HT-29 (cell line): ENCODE measurements around the gene SCARB1. TPM values are rescaled to one million over a fixed set of nuclear protein-coding genes. Genes with fewer than 3 reads are reported as not detected.

Source experiments
- DNase-seq: peaks from one replicate; pipeline ENCODE4 v3.0.0-alpha.2; 2015; ENCODE audit warnings: low spot score
- total RNA-seq: library from RNA; depleted of rRNA; stranded (reverse); fragments of >200 nt; shearing (Covaris generic); gene quantifications from 2 replicates; pipeline ENCODE4 v1.2.3, GENCODE V29; 2014

SCARB1 gene
- total RNA-seq, 1 experiment from 2014 or later: 83.9 TPM

DNA sequence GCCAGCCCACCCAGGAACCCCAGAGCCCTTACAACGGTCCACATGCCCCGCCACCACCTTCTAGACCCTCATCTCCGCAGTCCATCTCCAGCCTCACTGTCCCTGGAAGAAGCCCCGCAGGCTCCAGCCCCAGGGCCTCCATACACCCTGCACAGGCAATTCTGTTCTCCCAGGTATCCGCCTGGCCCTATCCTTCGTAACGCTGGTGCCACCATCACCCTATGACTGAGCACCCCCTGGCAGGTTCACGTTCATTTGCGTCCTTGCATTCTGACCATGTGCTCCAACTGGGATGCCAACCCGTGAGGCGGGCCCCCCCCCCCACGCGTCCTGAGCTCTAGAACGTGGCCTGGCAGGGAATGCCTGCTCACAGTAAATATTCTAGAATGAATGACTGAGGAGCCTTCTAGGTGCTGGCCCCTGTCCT, 675 bp upstream of the SCARB1 start:
- no peak for DNase-seq

DNA sequence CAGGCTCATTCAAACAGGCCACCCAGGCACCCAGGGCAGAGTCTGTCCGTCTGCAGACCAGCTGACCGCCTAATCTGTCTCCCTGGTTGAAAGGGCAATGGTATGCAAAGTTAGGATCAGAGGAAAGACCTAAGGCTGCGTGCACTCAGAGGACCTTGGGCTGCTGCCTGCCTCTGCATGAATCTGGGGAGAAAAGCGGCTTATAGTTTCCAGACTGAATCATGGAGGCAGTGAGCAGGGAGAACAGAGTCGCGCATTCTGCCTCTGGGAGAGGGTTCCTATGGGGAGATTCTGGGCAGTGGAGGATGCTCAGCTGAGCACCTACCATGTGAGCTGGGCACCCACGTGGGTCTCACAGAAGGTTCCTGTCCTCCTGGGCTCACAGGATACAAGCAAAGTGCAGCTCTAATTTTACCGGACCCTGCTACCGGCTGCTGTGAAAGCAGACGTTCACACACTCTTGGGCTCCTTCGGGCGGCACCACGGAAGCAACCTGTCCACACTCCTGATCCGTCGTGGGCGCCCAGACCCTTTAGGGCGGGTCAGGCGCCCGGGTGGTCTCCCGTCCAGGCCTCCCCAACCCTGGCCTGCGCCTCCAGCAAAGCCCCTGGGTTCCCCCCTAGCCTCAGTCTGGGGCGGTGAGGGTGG, 772 bp downstream of the SCARB1 start:
- peak; percentile 45 for DNase-seq

DNA sequence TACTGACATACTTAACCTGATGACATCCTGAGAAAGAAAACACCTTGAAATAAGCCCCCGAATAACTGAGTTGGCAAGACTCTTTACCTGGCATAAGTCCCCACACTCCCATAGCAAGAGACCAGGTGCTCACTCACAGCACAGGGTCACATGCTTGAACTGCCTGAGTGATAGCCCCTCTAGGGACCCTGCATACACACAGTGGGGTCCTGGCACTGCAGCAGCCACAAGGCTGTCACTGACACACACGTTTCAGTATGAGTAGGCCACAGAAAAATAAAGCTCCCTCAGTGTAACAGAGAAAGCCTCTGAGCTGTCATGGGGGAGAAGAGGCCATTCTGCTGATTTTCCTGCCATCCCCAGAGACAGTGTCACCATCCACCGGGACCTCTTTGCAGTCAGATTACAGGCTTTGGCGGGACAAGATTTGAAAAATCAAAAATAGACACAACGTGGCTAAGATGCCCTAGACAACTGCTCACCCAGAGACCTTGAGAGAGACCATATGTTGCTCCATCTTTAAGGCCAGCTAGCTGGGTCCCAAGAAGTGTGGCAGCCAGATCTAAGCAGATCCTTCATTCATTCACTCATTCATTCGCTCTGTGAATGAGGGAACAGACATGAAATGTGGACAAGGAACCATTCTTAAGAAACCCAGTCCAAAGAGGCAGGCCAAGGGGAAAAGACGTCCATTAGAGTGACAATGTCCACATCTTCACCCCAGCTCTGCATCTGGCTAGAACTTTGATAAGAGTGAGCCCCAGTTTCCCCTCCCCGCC, 1.6 kb downstream of the SCARB1 start:
- DNase-seq: no peak

DNA sequence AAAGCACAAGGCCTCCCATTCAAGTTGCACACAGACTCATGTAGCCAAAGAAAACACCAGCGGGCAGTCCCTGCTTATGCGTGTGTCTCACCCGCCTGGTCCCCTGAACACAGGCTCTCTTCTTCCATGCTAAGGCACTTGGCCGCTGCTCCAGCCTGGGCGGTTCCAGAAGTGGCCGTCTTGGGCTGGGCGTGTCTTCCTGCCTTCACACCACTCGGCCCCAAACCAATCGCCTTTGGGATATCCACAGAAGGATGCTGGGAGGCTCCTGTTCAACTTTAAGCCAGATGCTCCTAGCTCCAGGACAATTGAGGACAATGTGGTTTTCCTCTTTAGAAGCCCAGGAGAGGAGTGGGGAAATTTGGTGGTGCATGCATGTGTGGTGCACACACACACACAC, 2.2 kb downstream of the SCARB1 start:
- DNase-seq: peak; percentile 44

GRCh38 chr12:124857921-124858461, 5.7 kb downstream of the SCARB1 start:
- DNase-seq: no peak

DNA sequence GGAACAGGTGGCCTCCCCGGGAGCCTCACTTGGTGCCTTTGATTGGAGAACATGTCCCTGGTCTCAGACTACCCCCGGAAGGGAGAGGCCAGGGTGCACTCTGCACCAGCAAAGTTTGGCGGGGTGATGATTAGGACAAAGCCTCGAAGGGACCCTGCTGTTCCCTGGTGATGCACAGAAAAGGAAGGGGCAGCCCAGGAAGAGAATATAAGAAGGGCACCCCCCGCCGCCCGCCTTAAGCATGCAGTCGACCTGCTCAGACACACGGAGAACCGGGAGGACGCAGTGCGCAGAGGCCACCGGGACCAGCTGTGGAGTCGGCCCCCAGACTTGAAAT, 6.9 kb downstream of the SCARB1 start:
- DNase-seq: no peak

DNA sequence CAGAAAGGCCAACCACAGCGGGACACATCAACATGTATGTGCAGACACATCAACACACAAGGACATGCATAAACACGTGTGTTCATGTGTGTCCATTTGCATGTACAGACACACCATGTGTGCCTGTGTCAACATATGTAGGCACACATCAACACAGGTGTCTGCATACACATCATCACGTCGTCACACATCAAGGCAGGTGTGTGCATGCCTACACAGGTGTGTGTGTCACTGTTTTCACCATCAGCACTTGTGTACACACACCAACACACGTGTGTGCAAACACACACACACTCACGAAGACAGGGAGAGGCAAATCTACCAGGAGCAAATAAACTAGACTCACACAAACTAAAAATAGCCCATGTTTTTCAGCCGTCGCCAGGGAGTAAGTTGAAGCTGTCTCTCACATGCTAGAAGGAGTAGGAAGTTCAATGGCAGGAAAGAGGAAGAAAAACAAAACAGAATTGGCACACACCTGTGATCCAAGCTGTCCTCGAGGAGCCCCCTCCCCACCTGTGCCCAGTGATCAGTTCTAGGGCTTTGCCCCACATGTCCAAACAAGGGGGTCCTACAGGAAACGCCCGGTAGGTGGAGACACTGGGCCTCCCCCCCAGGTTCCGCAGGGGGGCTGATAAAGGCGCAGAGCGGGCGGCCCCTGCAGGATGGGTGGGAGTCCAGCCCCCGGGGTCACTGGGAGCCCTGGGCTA, 7.4 kb downstream of the SCARB1 start:
- no peak for DNase-seq

DNA sequence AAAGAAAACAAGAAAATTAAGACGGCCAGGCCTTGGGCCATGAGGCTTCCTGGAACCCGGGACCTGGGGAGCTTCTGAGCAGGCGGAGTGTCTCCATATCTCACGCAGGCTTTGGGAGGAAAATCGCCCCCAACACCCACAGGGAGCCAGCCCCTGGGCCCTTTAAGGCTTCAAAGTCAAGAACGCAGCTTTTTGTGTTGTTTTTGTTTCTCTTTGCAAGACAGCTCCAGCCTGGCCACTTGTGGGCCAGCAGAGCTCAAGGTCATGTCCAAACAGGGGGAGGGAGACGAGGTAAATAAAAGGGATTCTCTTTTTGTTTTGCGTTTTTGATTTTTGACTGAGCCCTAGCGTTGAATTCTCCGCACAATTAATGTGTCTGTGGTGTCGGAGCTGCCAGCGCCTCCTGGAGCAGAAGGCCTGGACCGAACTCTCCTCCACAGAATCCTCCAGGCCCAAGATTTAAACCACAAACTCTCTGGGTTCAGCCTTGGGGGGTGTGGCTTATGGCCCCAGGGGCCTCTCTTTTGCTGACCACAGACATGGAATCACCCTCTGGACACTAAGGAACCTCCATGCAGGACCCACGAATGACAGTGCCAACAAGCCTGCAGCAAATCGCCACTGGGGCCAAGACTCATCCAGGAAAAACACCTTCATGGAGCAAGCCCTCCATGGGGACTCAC, 8.2 kb downstream of the SCARB1 start:
- no peak for DNase-seq

- DNase-seq: no peak
Measured at GRCh38 chr12:124854637-124855184, 9.0 kb downstream of the SCARB1 start.

GRCh38 chr12:124853781-124854636, 9.7 kb downstream of the SCARB1 start:
- no peak for DNase-seq

DNA sequence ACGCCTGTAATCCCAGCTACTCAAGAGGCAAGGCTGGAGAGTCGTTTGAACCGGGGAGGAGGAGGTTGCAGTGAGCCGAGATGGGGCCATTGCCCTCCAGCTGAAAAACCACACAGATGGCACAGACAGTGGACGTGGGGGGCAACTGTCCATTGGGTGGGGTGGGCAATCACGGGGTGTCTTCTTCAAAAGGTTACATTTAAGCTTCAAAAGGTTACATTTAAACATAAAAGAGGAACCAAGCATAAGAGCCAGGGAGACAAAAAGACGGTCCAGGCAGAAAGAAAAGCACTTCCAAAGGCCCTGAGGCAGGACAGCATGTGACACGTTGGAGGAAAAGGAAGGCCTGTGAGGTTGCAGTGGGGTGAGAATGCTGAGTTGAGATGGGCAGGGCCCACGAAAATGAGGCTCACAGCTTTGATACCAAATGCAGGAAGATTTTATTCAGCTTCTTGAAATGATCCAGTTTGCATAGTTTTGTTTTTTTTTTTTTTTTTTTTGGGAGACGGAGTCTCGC, 10.7 kb downstream of the SCARB1 start:
- no peak for DNase-seq

DNA sequence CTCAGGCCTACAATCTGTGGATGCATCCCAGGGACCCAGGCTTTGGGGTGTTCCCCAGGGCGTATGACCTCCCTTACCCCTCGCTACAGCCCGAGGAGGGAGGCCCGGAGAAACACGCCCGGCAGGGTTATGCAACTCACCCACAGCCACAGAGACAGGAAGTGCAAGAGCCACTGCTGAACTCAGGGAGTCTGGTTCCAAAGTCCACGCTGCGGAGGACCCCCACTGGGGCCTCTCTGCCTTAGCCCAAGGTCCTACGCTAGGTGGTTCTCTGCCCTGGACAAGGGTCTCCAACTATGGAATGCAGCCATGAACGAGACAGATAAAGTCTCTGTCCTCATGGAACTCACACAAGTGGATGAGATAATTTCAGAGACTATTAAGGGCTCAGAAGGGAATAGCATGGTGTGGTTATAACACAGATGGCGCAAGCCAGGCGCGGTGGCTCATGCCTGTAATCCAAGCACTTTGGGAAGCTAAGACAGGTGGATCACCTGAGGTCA, 11.3 kb downstream of the SCARB1 start:
- DNase-seq: no peak

GRCh38 chr12:124851342-124851741, 12.3 kb downstream of the SCARB1 start:
- no peak for DNase-seq

DNA sequence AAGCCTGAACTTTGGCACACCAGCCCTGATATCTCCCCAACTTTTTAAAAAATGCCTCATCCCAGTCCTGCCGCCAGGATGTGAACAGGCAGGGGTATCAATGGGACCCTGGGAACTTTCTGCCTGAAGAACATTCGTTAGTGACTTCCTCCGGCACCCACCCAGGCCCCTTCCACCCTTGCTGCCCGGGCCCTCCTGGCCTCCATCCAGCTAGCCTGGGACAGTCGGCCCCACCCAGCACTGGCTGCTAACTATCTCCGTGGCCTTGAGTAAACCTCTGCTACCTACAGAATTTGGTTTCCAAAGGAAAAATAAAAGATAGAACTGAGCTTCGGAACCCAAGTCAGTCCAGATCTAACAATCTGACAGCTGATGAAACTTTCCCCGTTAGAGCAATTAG, 14.3 kb downstream of the SCARB1 start:
- no peak for DNase-seq

- no peak for DNase-seq
Measured at GRCh38 chr12:124848621-124849380, 14.9 kb downstream of the SCARB1 start.

DNA sequence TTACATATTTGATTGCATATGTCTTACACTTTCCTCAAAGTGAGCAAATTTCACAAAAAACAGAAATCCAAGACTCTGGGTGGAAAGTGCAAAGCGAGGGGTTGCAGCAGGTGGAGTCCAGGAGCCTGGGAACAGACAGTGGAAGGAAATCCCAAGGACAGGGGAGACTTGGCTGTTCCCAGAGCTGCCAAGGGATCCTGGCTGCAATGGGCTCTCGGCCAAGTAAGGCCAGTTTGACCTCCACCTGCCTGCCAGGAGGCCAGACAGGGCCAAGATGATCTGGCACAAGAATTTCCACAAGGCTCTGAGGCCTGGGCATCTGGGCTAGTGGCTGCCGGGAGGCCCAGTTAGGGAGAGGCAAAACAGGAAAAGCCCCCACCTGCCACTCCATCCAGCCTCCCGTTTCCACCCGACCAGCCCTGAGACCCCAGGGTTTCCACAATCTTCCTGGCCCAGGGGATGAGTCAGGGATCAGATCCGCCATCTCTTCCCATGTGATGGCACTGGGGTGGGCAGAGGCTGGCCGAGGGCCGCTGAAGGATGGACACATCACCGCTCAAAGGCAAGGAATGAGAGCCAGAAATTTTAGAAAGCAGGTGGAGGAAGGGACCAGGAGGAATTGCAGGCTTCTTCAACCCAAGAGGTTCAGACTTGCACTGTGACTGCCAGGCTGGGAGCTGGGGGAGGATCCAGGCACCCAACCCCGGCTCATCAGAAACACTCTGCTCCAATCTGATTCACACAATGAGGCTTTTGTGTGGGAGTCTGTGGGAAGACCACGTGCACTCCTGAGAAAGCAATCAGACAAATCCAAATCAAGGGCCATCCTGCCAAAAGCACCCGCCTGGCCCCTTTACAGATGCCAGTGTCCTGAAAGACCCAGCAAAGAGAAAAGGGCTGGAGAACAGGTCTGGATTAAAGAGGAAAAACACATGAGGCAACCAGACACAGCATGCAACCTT, 16.3 kb downstream of the SCARB1 start:
- no peak for DNase-seq

DNA sequence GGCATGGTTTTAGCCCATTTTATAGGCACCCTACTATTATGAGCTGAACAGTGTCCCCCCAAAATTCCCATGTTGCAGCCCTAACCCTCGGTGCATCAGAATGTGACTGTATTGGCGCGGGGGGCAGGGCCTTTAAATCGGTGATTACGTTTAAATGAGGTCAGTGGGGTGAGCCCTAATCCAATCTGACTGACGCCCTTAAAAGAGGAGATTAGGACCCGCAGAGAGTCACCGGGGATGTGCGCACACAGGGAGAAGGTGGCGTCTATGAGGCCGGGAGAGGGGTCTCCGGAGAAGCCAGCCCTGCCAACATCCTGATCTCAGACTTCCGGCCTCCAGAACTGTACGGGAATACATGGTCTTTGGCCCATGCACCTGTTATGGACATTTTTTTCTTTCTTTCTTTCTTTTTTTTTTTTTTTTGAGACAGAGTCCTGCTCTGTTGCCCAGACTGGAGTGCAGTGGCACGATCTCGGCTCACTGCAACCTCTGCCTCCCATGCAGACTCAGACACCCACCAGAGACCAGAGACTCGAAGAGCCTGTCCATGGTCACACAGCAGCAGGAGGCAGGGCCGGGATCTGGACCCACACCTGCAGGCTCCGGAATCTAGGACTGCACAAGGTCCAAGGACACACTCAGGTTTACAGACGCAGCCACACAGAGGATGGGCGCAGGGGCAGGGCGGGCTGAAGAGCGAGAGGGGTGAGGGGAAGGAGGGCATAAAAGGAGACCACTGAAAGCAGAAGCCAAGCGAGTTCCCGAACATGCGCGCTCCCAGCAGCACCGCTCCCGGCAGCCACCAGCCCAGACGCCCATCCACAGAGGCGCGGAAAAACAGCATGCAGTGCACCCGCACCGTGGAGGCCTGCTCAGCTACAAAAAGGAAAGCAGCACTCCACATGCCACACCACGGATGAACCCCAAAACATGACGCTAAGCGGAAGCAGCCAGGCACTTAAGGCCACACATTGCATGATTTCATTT, 19.0 kb downstream of the SCARB1 start:
- no peak for DNase-seq
